Activated CD8-positive, alpha-beta memory T cell treated with anti-CD3 and anti-CD28 coated beads for 36 hours (primary cell): Measurements from ENCODE around the gene TERT. TPM values are rescaled to one million over a fixed set of nuclear protein-coding genes. Genes with fewer than 3 reads are reported as not detected.
"Not testable (repeated sequence)": the region's sequence is repeated elsewhere in the genome, so short reads cannot be mapped to it uniquely, and the experiment has no call there.

ENCODE experiments used
- CTCF ChIA-PET: fragments of 350-600 bp; sonication (Branson Sonifier 250); formaldehyde crosslinking; loops from one replicate; lab custom pipeline; 2021; ENCODE audit warnings: antibody characterized with exemption; lab: Charles Lee
- POLR2A ChIA-PET: fragments of 350-600 bp; sonication (Branson Sonifier 250); formaldehyde crosslinking; loops from one replicate; lab custom pipeline; 2021; ENCODE audit warnings: antibody characterized with exemption; lab: Charles Lee
- total RNA-seq, 2 experiments: library from RNA; stranded (reverse); gene quantifications; one replicate each; pipeline ENCODE4 v1.2.3, GENCODE V29; 2021

Gene TERT
- total RNA-seq, 2 experiments from 2014 or later: 2.9 to 4.0 TPM

GRCh38 chr5:1300581-1301083, 5.8 kb upstream of the TERT start:
- CTCF ChIA-PET: no interaction called here
- POLR2A ChIA-PET: no interaction called here

- CTCF ChIA-PET: no interaction called here
- POLR2A ChIA-PET: no interaction called here
Measured at GRCh38 chr5:1299961-1300360, 5.1 kb upstream of the TERT start.

- CTCF ChIA-PET: no interaction called here
- POLR2A ChIA-PET: no interaction called here
Measured at GRCh38 chr5:1299511-1299850, 4.6 kb upstream of the TERT start.

- POLR2A ChIA-PET: no interaction called here
- CTCF ChIA-PET: no interaction called here
Measured at GRCh38 chr5:1298723-1299510, 4.0 kb upstream of the TERT start.

- ChIA-PET POLR2A (no interaction called here), CTCF (no interaction called here)
Measured at GRCh38 chr5:1298067-1298551, 3.2 kb upstream of the TERT start.

GRCh38 chr5:1297243-1297642, 2.4 kb upstream of the TERT start:
- ChIA-PET CTCF (no interaction called here), POLR2A (no interaction called here)

- ChIA-PET POLR2A (no interaction called here), CTCF (no interaction called here)
Measured at GRCh38 chr5:1295650-1296037, 776 bp upstream of the TERT start.

- CTCF ChIA-PET: no interaction called here
- POLR2A ChIA-PET: no interaction called here
Measured at GRCh38 chr5:1294206-1294834, 548 bp downstream of the TERT start.

GRCh38 chr5:1293416-1294205, 1.3 kb downstream of the TERT start:
- ChIA-PET CTCF (no interaction called here), POLR2A (no interaction called here)

- ChIA-PET POLR2A (no interaction called here), CTCF (no interaction called here)
Measured at GRCh38 chr5:1292846-1293415, 1.9 kb downstream of the TERT start.

- ChIA-PET POLR2A (no interaction called here), CTCF (no interaction called here)
Measured at GRCh38 chr5:1292139-1292538, 2.7 kb downstream of the TERT start.

GRCh38 chr5:1291611-1292080, 3.2 kb downstream of the TERT start:
- ChIA-PET CTCF (no interaction called here), POLR2A (no interaction called here)

- POLR2A ChIA-PET, CTCF ChIA-PET: not testable (repeated sequence)
Measured at GRCh38 chr5:1290956-1291355, 3.9 kb downstream of the TERT start.

GRCh38 chr5:1289559-1289958, 5.3 kb downstream of the TERT start:
- CTCF ChIA-PET, POLR2A ChIA-PET: not testable (repeated sequence)

GRCh38 chr5:1288439-1289335, 6.2 kb downstream of the TERT start:
- ChIA-PET POLR2A (no interaction called here), CTCF (no interaction called here)

GRCh38 chr5:1285883-1286291, 9.0 kb downstream of the TERT start:
- POLR2A ChIA-PET: no interaction called here
- CTCF ChIA-PET: no interaction called here

GRCh38 chr5:1285141-1285540, 9.7 kb downstream of the TERT start:
- ChIA-PET POLR2A (no interaction called here), CTCF (no interaction called here)

- CTCF ChIA-PET, POLR2A ChIA-PET: not testable (repeated sequence)
Measured at GRCh38 chr5:1284336-1284970, 10.4 kb downstream of the TERT start.

- POLR2A ChIA-PET, CTCF ChIA-PET: not testable (repeated sequence)
Measured at GRCh38 chr5:1283729-1284041, 11.2 kb downstream of the TERT start.
